GM06990 (cell line): ENCODE measurements around the gene KIF15.

Source experiments
- DNase-seq: peaks from one replicate; pipeline ENCODE4 v3.0.0-alpha.2; 2011; ENCODE audit not compliant: insufficient read length; ENCODE audit errors: extremely low read depth
- H3K27me3 ChIP-seq: replicated peaks from 2 replicates; pipeline ENCODE4 v1.6.0; 2011; ENCODE audit warnings: low read length; ENCODE audit not compliant: control insufficient read depth, insufficient read depth
- H3K36me3 ChIP-seq: 2 replicates; pipeline ENCODE4 v1.5.1; 2011; ENCODE audit warnings: low read length; ENCODE audit not compliant: control insufficient read depth, insufficient read depth
- H3K4me3 ChIP-seq: replicated peaks from 2 replicates; pipeline ENCODE4 v1.5.1; 2011; ENCODE audit warnings: low read depth, mild to moderate bottlenecking, control low read depth, low read length
- TF ChIP-seq, protein P1 (sequence below): IDR thresholded peaks from 2 replicates; pipeline ENCODE4 v1.5.1; 2011; ENCODE audit warnings: low read length, control low read depth, mild to moderate bottlenecking, inconsistent platforms; ENCODE audit not compliant: insufficient read depth, poor library complexity, severe bottlenecking

Gene KIF15

DNA sequence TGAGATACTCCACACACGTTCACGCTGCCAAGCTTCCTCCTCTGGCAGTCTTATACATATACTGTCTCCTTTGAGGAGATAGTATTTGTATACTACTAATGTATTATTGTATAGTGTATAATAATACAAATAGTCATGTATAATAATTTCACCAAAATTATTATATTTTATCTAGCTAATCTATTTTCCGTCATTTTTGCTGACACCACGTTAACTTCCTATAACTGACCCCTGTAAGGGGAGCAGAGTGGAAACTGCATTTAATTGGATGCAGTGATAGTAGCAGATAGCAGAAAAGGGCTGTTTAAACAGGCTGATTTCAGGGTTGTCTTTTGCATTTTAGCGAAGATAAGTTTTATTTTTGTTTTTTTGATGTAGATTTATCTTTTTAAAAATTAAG, 69.6 kb downstream of the KIF15 start:
- Histone ChIP-seq H3K27me3 (no peaks in the 10 kb centered on the region), H3K4me3 (no peak overlapping the region), H3K36me3 (peaks cover 3% of the 10 kb centered on the region)
- DNase-seq = no peak
- TF ChIP-seq, protein P1, sequence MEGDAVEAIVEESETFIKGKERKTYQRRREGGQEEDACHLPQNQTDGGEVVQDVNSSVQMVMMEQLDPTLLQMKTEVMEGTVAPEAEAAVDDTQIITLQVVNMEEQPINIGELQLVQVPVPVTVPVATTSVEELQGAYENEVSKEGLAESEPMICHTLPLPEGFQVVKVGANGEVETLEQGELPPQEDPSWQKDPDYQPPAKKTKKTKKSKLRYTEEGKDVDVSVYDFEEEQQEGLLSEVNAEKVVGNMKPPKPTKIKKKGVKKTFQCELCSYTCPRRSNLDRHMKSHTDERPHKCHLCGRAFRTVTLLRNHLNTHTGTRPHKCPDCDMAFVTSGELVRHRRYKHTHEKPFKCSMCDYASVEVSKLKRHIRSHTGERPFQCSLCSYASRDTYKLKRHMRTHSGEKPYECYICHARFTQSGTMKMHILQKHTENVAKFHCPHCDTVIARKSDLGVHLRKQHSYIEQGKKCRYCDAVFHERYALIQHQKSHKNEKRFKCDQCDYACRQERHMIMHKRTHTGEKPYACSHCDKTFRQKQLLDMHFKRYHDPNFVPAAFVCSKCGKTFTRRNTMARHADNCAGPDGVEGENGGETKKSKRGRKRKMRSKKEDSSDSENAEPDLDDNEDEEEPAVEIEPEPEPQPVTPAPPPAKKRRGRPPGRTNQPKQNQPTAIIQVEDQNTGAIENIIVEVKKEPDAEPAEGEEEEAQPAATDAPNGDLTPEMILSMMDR = no peak

DNA sequence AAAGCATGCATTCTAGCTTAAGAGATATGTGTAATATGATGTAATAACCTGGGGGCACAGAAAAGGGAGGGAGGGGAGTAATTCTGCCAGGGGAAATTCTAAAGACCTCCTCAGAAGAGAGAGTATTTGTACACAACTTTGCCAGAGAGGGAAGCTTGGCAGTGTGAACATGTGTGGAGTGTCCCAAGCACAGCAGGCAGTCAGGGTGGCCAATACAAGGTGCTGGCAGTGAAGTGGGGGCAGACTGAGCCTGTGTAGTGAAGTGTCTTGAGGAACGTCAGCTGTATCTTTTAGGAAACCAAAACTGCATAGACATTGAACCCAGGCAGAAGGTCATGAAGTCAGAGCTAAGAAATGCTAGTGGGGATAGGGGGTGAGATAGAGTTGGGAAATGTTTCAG, 70.4 kb downstream of the KIF15 start:
- TF ChIP-seq, protein P1 = no peak
- no peak for DNase-seq
- Histone ChIP-seq H3K27me3 (no peaks in the 10 kb centered on the region), H3K36me3 (peaks cover 1% of the 10 kb centered on the region), H3K4me3 (no peak overlapping the region)

DNA sequence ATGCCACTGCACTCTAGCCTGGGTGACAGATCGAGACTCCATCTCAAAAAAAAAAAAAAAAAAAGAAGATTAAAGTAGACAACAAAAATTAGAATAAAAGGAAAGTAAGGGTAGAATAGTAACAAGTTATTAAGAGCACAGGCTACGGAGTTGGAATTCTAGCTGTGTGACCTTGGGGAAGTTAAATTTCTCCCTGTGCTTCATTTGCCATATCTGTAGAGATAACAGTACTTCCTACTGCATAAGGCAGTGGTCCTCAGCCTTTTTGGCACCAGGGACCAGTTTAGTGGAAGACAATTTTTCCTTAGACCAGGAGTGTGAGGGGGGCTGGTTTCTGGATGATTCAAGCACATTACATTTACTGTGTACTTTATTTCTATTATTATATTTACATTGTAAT, 71.4 kb downstream of the KIF15 start:
- Histone ChIP-seq H3K27me3 (no peaks in the 10 kb centered on the region), H3K4me3 (no peak overlapping the region), H3K36me3 (peaks cover 1% of the 10 kb centered on the region)
- DNase-seq = no peak
- TF ChIP-seq, protein P1 = no peak

DNA sequence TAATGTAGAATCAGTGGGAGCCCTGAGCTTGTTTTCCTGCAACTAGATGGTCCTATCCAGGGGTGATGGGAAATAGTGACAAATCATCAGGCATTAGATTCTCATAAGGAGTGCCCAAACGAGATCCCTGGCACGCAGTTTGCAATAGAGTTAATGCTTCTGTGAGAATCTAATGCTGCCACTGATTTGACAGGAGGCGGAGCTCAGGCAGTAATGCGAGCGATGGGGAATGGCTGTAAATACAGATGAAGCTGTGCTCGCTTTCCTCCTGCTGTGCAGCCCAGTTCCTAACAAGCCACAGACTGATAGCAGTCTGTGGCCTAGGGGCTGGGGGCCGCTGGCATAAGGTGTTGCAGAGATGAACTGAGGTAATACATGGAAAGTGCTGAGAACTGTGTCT, 71.8 kb downstream of the KIF15 start:
- no peak overlapping the region for H3K4me3 ChIP-seq
- no peak for DNase-seq
- H3K27me3 ChIP-seq = no peaks in the 10 kb centered on the region
- peaks cover 1% of the 10 kb centered on the region for H3K36me3 ChIP-seq
- TF ChIP-seq, protein P1 = no peak

DNA sequence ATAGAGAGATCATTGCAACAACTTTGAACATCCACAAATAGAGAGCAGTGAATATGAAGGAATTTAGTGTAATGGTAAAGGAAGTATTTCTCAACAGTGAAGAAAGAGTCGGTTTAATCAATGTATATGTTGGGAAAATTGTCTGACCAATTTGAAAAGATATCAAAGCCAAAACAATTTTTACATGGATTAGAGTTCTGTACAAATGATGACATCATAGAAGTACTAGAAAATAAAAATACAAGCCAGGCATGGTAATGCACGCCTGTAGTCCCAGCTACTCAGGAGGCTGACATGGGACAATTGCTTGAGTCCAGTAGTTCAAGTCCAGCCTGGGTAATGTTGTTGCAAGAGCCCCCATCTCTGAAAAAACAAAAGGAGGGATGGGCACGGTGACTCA, 74.1 kb downstream of the KIF15 start:
- TF ChIP-seq, protein P1 = no peak
- DNase-seq = no peak
- Histone ChIP-seq H3K36me3 (peaks cover 1% of the 10 kb centered on the region), H3K4me3 (no peak overlapping the region), H3K27me3 (no peaks in the 10 kb centered on the region)

DNA sequence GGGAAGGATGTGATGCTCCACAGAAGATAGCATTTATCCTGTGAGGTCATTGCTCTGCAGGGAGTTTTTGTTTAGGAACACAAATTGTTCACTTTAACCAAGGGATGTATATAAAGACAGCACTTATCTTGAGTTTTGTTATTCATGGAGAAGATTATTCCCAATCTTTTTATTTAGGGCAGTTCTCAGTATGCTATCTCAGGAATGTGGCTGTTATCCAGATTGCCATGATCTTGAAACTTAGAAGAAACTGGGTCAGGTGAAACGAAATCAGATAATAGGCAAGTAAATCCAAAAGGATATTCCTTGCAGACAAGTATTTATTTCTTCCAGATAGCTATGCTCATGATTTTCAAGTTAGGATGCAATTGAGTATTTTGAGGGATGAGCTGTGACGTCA, 80.8 kb downstream of the KIF15 start:
- no peak for DNase-seq
- TF ChIP-seq, protein P1 = no peak
- Histone ChIP-seq H3K4me3 (no peak overlapping the region), H3K27me3 (no peaks in the 10 kb centered on the region), H3K36me3 (peaks cover 4% of the 10 kb centered on the region)
